HFF-Myc (cell line): Measurements from ENCODE around the gene SRI.
A peak's percentile ranks its signal among the peaks of the same experiment; 100 is the strongest.
"Not testable (repeated sequence)": the region's sequence is repeated elsewhere in the genome, so short reads cannot be mapped to it uniquely, and the experiment has no call there.

Source experiments
- DNase-seq: peaks from one replicate; pipeline ENCODE4 v3.0.0-alpha.2; 2011; ENCODE audit warnings: low read depth; ENCODE audit errors: extremely low read depth
- H3K4me3 ChIP-seq: replicated peaks from 2 replicates; pipeline ENCODE4 v1.5.1; 2011; ENCODE audit warnings: low read depth, mild to moderate bottlenecking, control low read depth, low read length
- CTCF ChIP-seq: IDR thresholded peaks from 2 replicates; pipeline ENCODE4 v1.5.1; 2012; ENCODE audit warnings: mild to moderate bottlenecking, low read depth, low read length, control low read depth; ENCODE audit errors: missing control alignments

The SRI gene, protein sequence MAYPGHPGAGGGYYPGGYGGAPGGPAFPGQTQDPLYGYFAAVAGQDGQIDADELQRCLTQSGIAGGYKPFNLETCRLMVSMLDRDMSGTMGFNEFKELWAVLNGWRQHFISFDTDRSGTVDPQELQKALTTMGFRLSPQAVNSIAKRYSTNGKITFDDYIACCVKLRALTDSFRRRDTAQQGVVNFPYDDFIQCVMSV

DNA sequence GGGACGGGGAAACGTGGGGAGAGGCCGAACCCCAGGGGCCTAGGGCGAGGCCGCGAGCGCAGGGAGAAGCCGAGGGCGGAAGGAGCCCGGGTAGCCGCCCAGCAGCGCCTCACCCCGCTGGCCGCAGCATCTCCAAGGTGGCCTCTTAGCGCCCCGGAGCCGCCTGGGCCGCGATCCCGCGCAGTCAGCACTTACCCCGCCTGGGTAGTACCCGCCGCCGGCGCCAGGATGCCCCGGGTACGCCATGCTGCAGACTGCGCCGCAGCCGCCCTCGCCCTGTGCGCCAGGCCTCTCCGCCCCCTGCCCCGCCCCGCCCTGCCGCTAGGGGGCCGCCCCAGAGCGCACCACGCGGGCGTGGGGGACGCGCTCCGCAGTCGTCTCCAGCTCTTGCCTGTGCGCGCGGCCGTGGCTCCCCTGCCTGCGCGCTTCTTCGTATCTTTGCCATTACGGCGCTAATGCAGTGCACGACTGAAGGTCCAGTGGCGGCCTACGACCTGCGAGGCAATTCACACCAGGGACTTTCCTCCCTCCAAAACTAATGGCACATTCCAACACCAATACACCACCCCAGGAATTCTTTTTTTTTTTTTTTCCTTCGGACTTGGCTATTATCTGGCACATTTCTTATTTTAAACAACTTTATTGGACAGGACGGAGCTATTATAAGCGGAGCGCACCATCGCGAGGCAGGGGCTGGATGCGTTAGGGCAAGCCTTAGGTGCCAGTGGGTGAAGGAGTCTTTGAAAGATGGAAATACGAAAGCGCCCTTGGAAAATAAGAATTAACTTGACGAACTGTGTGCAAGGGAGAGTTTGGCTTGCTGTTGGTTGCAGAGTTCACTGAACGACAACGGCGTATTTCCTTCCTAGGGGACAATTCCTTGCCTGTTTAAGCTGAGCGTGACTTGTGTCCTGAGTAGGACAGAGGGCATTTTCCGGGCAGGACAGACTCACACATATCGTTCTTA, at the start of gene SRI:
Gene SRI (minus strand): TSS at position 258 of the 967 bp plus-strand sequence. CDS start 12 bp downstream, at position 246.
- peak; percentile 51 for TF ChIP-seq CTCF
- peak; percentile 51 for DNase-seq
- peak within 1 kb of the TSS; percentile 88 for H3K4me3 ChIP-seq

DNA sequence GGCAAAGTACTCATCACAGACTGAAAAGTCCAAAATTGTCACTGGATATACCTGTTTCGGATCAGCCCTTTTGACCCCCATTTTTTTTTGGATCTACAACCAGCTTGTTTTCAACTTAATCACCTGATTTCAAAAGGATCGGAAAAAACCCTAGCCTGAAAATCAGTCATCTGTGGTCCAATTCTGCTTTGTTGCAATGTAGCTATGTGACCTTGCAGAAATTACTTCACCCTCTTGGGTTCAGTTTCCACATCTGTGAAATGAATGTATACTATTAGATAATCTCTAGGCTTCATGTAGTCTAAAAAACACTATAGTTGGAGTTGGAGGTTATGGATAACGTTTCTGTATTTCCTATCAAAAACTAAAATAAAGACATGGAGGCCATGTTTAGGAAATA, 49.7 kb upstream of the SRI start:
- no peak overlapping the region for H3K4me3 ChIP-seq
- DNase-seq, result no peak
- TF ChIP-seq CTCF, result no peak

GRCh38 chr7:88268858-88269257, 49.0 kb upstream of the SRI start:
- no peak for DNase-seq
- no peak overlapping the region for H3K4me3 ChIP-seq
- no peak for TF ChIP-seq CTCF

GRCh38 chr7:88268051-88268450, 48.2 kb upstream of the SRI start:
- no peak for TF ChIP-seq CTCF
- no peak overlapping the region for H3K4me3 ChIP-seq
- DNase-seq, result no peak

GRCh38 chr7:88267421-88267820, 47.6 kb upstream of the SRI start:
- no peak overlapping the region for H3K4me3 ChIP-seq
- TF ChIP-seq CTCF, result no peak
- DNase-seq, result no peak

DNA sequence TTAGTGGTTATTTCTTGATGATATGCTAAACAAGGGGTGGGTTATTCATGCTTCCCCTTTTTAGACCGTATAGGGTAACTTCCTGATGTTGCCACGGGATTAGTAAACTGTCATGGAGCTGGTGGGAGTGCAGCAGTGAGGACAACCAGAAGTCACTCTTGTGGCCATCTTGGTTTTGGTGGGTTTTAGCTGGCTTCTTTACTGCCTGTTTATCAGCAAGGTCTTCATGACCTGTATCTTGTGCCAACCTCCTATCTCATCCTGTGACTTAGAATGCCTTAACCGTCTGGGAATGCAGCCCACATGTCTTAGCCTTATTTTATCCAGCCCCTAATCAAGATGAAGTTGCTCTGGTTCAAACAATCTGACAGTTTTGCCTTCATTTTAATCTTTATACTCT, 45.1 kb upstream of the SRI start:
- not testable (repeated sequence) for DNase-seq, H3K4me3 ChIP-seq

GRCh38 chr7:88262562-88262961, 42.7 kb upstream of the SRI start:
- TF ChIP-seq CTCF, result no peak
- no peak overlapping the region for H3K4me3 ChIP-seq
- DNase-seq, result no peak
